ENCODE results near the gene CIC.

Gene CIC

GRCh38 chr19:42268704-42269477 lies at the start of gene CIC:
CIC (plus strand) TSS chr19:42269252; CDS start chr19:42271784, 2,532 bp downstream.
- DNase-seq, result peak; percentile 100

- DNase-seq, result peak; percentile 98
Measured at GRCh38 chr19:42219812-42220750, 49.0 kb upstream of the CIC start, which contains the start of gene ZNF526. ZNF526 (plus strand) TSS chr19:42220312; CDS start chr19:42224404, 4,092 bp downstream.

- DNase-seq, result no peak
Measured at GRCh38 chr19:42220751-42221097, 48.3 kb upstream of the CIC start.

GRCh38 chr19:42224940-42225717 lies 43.9 kb upstream of the CIC start:
- DNase-seq, result no peak

- DNase-seq, result no peak
Measured at GRCh38 chr19:42225718-42226292, 43.2 kb upstream of the CIC start.

GRCh38 chr19:42226886-42227285 lies 42.2 kb upstream of the CIC start:
- no peak for DNase-seq

GRCh38 chr19:42228641-42229040 lies 40.4 kb upstream of the CIC start:
- no peak for DNase-seq

GRCh38 chr19:42229301-42229854 lies 39.7 kb upstream of the CIC start:
- DNase-seq, result no peak

- DNase-seq, result no peak
Measured at GRCh38 chr19:42229855-42230351, 39.1 kb upstream of the CIC start.

GRCh38 chr19:42230571-42230970 lies 38.5 kb upstream of the CIC start:
- no peak for DNase-seq

- DNase-seq, result no peak
Measured at GRCh38 chr19:42232435-42232834, 36.6 kb upstream of the CIC start.

- no peak for DNase-seq
Measured at GRCh38 chr19:42233106-42233505, 35.9 kb upstream of the CIC start.

- no peak for DNase-seq
Measured at GRCh38 chr19:42233678-42234292, 35.3 kb upstream of the CIC start.

- DNase-seq, result no peak
Measured at GRCh38 chr19:42234364-42234763, 34.7 kb upstream of the CIC start.

- DNase-seq, result no peak
Measured at GRCh38 chr19:42235181-42235580, 33.9 kb upstream of the CIC start.

- no peak for DNase-seq
Measured at GRCh38 chr19:42239544-42240220, 29.4 kb upstream of the CIC start.

GRCh38 chr19:42241279-42241678 lies 27.8 kb upstream of the CIC start:
- no peak for DNase-seq

- DNase-seq, result peak; percentile 28
Measured at GRCh38 chr19:42242069-42242511, 27.0 kb upstream of the CIC start.

GRCh38 chr19:42242512-42243409 lies 26.3 kb upstream of the CIC start, which contains the start of gene GSK3A:
GSK3A (minus strand) TSS chr19:42242602; CDS start chr19:42242465, 137 bp downstream.
- peak; percentile 99 for DNase-seq

Data from suppressor macrophage treated with lipopolysaccharide for 4 hours (primary cell).